C1 segment of cervical spinal cord (tissue), 14 donors: ENCODE data around the gene ZBTB12.
A peak's percentile ranks its signal among the peaks of the same experiment; 100 is the strongest.
"Not testable (repeated sequence)": the region's sequence is repeated elsewhere in the genome, so short reads cannot be mapped to it uniquely, and the experiment has no call there.

Experiments used
- DNase-seq, 14 donors: peaks; one replicate each; lab custom pipeline; 2025; lab: John Stamatoyannopoulos, UW

ZBTB12 gene

GRCh38 chr6:31922942-31923341 lies 21.1 kb upstream of the ZBTB12 start:
- DNase-seq, result no peak

- no peak for DNase-seq
These were observed 18.9 kb upstream of the ZBTB12 start for GRCh38 chr6:31920811-31921210.

GRCh38 chr6:31919624-31920303 lies 17.9 kb upstream of the ZBTB12 start:
- no peak for DNase-seq

- no peak for DNase-seq
These were observed 16.3 kb upstream of the ZBTB12 start for GRCh38 chr6:31918069-31918720.

- no peak for DNase-seq
These were observed 13.9 kb upstream of the ZBTB12 start for GRCh38 chr6:31915756-31916155.

- DNase-seq, result no peak
These were observed 13.5 kb upstream of the ZBTB12 start for GRCh38 chr6:31915351-31915750.

- DNase-seq, result no peak
These were observed 10.1 kb upstream of the ZBTB12 start for GRCh38 chr6:31911826-31912585.

- DNase-seq, result not testable (repeated sequence)
These were observed 7.4 kb upstream of the ZBTB12 start for GRCh38 chr6:31909298-31909697.

GRCh38 chr6:31908791-31909190 lies 6.9 kb upstream of the ZBTB12 start:
- no peak for DNase-seq

- DNase-seq, result not testable (repeated sequence)
These were observed 6.4 kb upstream of the ZBTB12 start for GRCh38 chr6:31908255-31908654.

GRCh38 chr6:31907158-31907813 lies 5.4 kb upstream of the ZBTB12 start:
- DNase-seq, result no peak

GRCh38 chr6:31906727-31907126 lies 4.8 kb upstream of the ZBTB12 start:
- DNase-seq, result not testable (repeated sequence)

- no peak for DNase-seq
These were observed 4.2 kb upstream of the ZBTB12 start for GRCh38 chr6:31906122-31906521.

GRCh38 chr6:31905041-31905440 lies 3.2 kb upstream of the ZBTB12 start:
- no peak for DNase-seq

- DNase-seq, result no peak
These were observed 2.1 kb upstream of the ZBTB12 start for GRCh38 chr6:31903957-31904356.

- peak in 10 of 14 donors; percentile 10 to 76 (median 56) for DNase-seq
These were observed 402 bp downstream of the ZBTB12 start for GRCh38 chr6:31901415-31901952.

- peak in 5 of 14 donors; percentile 6 to 66 (median 22) for DNase-seq
These were observed 920 bp downstream of the ZBTB12 start for GRCh38 chr6:31900917-31901414.

- no peak for DNase-seq
These were observed 1.8 kb downstream of the ZBTB12 start for GRCh38 chr6:31899882-31900722.

GRCh38 chr6:31899215-31899614 lies 2.7 kb downstream of the ZBTB12 start:
- DNase-seq, result no peak

GRCh38 chr6:31898383-31899011 lies 3.4 kb downstream of the ZBTB12 start:
- DNase-seq, result peak in 2 of 14 donors; percentile 16 to 79
